HEK293 (cell line): Measurements from ENCODE around the gene GSK3B.

ENCODE experiments used
- TSHZ1 ChIP-seq: fragments of 450-650 bp; formaldehyde crosslinking; IDR thresholded peaks from 2 replicates; pipeline ENCODE4 v1.5.1; 2016; ENCODE audit warnings: missing biosample characterization, missing genetic modification characterization, borderline replicate concordance
- ZNF529 ChIP-seq: fragments of 450-650 bp; formaldehyde crosslinking; IDR thresholded peaks from 2 replicates; pipeline ENCODE4 v1.5.1; 2017; ENCODE audit warnings: missing genetic modification characterization, missing biosample characterization; ENCODE audit not compliant: insufficient replicate concordance

- TF ChIP-seq ZNF529 (tag by site-specific recombination) (no peak), TSHZ1 (tag by site-specific recombination) (no peak)
These were observed 210.1 kb downstream of the GSK3B start for GRCh38 chr3:119884161-119884557.
